NCI-H2196 treated with DMSO at 0.1 percent for 48 hours (cell line): Measurements from ENCODE around the gene RTP5.
"Not testable (repeated sequence)": the region's sequence is repeated elsewhere in the genome, so short reads cannot be mapped to it uniquely, and the experiment has no call there.

Experiments used
- DNase-seq: peaks from one replicate; lab custom pipeline; 2025; ENCODE audit not compliant: unreplicated experiment; lab: John Stamatoyannopoulos, UW

The RTP5 gene

GRCh38 chr2:241922411-241922810 is 52.9 kb downstream of the RTP5 start:
- no peak for DNase-seq

- not testable (repeated sequence) for DNase-seq
These were observed 53.5 kb downstream of the RTP5 start for GRCh38 chr2:241922816-241923601.
